HuH-7.5 (cell line): ENCODE data around the gene SCN5A.
A peak's percentile ranks its signal among the peaks of the same experiment; 100 is the strongest.

Experiments
- DNase-seq: peaks from one replicate; pipeline ENCODE4 v3.0.0; 2011; ENCODE audit warnings: low spot score

SCN5A gene

GRCh38 chr3:38649500-38650247, at the start of gene SCN5A:
TSS of gene SCN5A (minus strand) at chr3:38649687. CDS start at chr3:38633307, 16,380 bp downstream.
- DNase-seq = peak; percentile 66

GRCh38 chr3:38698760-38699159, 49.3 kb upstream of the SCN5A start:
- DNase-seq = no peak

GRCh38 chr3:38698061-38698460, 48.6 kb upstream of the SCN5A start:
- DNase-seq = no peak

GRCh38 chr3:38696034-38696433, 46.5 kb upstream of the SCN5A start:
- no peak for DNase-seq

GRCh38 chr3:38690185-38690584, 40.7 kb upstream of the SCN5A start:
- no peak for DNase-seq

- DNase-seq = no peak
These were observed 40.3 kb upstream of the SCN5A start for GRCh38 chr3:38689774-38690173.

GRCh38 chr3:38689346-38689745, 39.9 kb upstream of the SCN5A start:
- DNase-seq = no peak

- DNase-seq = no peak
These were observed 37.8 kb upstream of the SCN5A start for GRCh38 chr3:38687321-38687720.

GRCh38 chr3:38684546-38684945, 35.1 kb upstream of the SCN5A start:
- no peak for DNase-seq

- DNase-seq = no peak
These were observed 20.2 kb upstream of the SCN5A start for GRCh38 chr3:38669668-38670067.

GRCh38 chr3:38662544-38662943, 13.1 kb upstream of the SCN5A start:
- no peak for DNase-seq

GRCh38 chr3:38658841-38659240, 9.4 kb upstream of the SCN5A start:
- no peak for DNase-seq

- DNase-seq = no peak
These were observed 7.9 kb upstream of the SCN5A start for GRCh38 chr3:38657369-38657768.

GRCh38 chr3:38655708-38656300, 6.3 kb upstream of the SCN5A start:
- DNase-seq = no peak

GRCh38 chr3:38653685-38654537, 4.4 kb upstream of the SCN5A start:
- no peak for DNase-seq

GRCh38 chr3:38652934-38653333, 3.4 kb upstream of the SCN5A start:
- DNase-seq = no peak

- peak; percentile 82 for DNase-seq
These were observed 1.8 kb upstream of the SCN5A start for GRCh38 chr3:38651153-38651789.

- peak; percentile 3 for DNase-seq
These were observed 913 bp upstream of the SCN5A start for GRCh38 chr3:38650248-38650951.

- no peak for DNase-seq
These were observed 608 bp downstream of the SCN5A start for GRCh38 chr3:38648659-38649499.

- DNase-seq = no peak
These were observed 1.3 kb downstream of the SCN5A start for GRCh38 chr3:38648024-38648658.
